Stomach (tissue), 4 donors: ENCODE results near the gene AP1M2.

ENCODE experiments used
- CTCF ChIP-seq, 7 experiments: fragments of 450-650 bp in 4 of 7; fragments of 200-600 bp in 3 of 7; sonication (generic) in 3 of 7; IDR thresholded peaks; one replicate each; pipeline ENCODE4 v1.5.1; 2016 to 2019; ENCODE audit warnings: antibody characterized with exemption in 7 of 7, control low read depth in 2 of 7, mild to moderate bottlenecking in 1 of 7
- EP300 ChIP-seq: sonication (generic); formaldehyde crosslinking; IDR thresholded peaks from one replicate; pipeline ENCODE4 v1.6.1; 2017; ENCODE audit warnings: antibody characterized with exemption
- POLR2A ChIP-seq, 4 donors: fragments of 450-650 bp; IDR thresholded peaks; one replicate each; pipeline ENCODE4 v1.6.1; 2016; ENCODE audit warnings: antibody characterized with exemption in 4 of 4, control low read depth in 2 of 4, mild to moderate bottlenecking in 1 of 4, moderate library complexity in 1 of 4
- POLR2AphosphoS5 ChIP-seq, 3 donors: sonication (generic); formaldehyde crosslinking; IDR thresholded peaks; one replicate each; pipeline ENCODE4 v1.6.1; 2016; ENCODE audit warnings: antibody characterized with exemption in 3 of 3

GRCh38 chr19:10550336-10550735 is 36.8 kb downstream of the AP1M2 start:
- TF ChIP-seq CTCF (IDR thresholded peaks at IDR 0.05) = no peak
- no peak for TF ChIP-seq POLR2A (IDR thresholded peaks at IDR 0.05)
- TF ChIP-seq POLR2AphosphoS5 (IDR thresholded peaks at IDR 0.05) = no peak
- TF ChIP-seq EP300 = no peak
